Adipocyte (in vitro differentiated cells): ENCODE data around the gene DLST.

ENCODE experiments used
- DNase-seq: peaks from one replicate; pipeline ENCODE4 v3.0.0-alpha.2; 2015; ENCODE audit warnings: low read depth
- H3K27me3 ChIP-seq: replicated peaks from 2 replicates; pipeline ENCODE4 v1.7.0; 2013; ENCODE audit warnings: mild to moderate bottlenecking, low read length, moderate library complexity; ENCODE audit not compliant: control insufficient read depth, insufficient read depth
- H3K36me3 ChIP-seq: 2 replicates; pipeline ENCODE4 v1.7.0; 2013; ENCODE audit warnings: low read length, mild to moderate bottlenecking, moderate library complexity; ENCODE audit not compliant: control insufficient read depth, insufficient read depth, severe bottlenecking
- H3K4me1 ChIP-seq: 2 replicates; pipeline ENCODE4 v1.7.0; 2013; ENCODE audit warnings: mild to moderate bottlenecking, low read length, moderate library complexity; ENCODE audit not compliant: control insufficient read depth, insufficient read depth
- H3K4me3 ChIP-seq: 2 replicates; pipeline ENCODE4 v1.7.0; 2013; ENCODE audit warnings: mild to moderate bottlenecking, low read length, moderate library complexity
- H3K9ac ChIP-seq: 2 replicates; pipeline ENCODE4 v1.7.0; 2013; ENCODE audit warnings: mild to moderate bottlenecking, low read length, moderate library complexity
- H3K9me3 ChIP-seq: 2 replicates; pipeline ENCODE4 v1.7.0; 2013; ENCODE audit warnings: mild to moderate bottlenecking, low read length, moderate library complexity; ENCODE audit not compliant: control insufficient read depth

The DLST gene

GRCh38 chr14:74952180-74952665 lies 70.5 kb downstream of the DLST start:
- no peak for DNase-seq
- no peaks in the 10 kb centered on the region for H3K27me3 ChIP-seq
- peak overlapping the region; percentile 10 for H3K9ac ChIP-seq
- H3K4me1 ChIP-seq = peaks cover 6% of the 10 kb centered on the region
- H3K4me3 ChIP-seq = no peak overlapping the region
- no peaks in the 10 kb centered on the region for H3K36me3 ChIP-seq
- H3K9me3 ChIP-seq = no peaks in the 10 kb centered on the region

- no peak for DNase-seq
- Histone ChIP-seq H3K9ac (no peak overlapping the region), H3K36me3 (no peaks in the 10 kb centered on the region), H3K4me3 (no peak overlapping the region), H3K27me3 (no peaks in the 10 kb centered on the region), H3K4me1 (peaks cover 6% of the 10 kb centered on the region), H3K9me3 (no peaks in the 10 kb centered on the region)
Observed at GRCh38 chr14:74952697-74953484, 71.2 kb downstream of the DLST start.
